DOHH2 (cell line): ENCODE data around the gene KIF21A.

Experiments used
- H3F3A ChIP-seq: fragments of 200-600 bp; sonication (generic), shearing (Covaris generic); 2 replicates; pipeline ENCODE4 v1.6.0; 2016; ENCODE audit warnings: antibody characterized with exemption, mild to moderate bottlenecking; ENCODE audit not compliant: control insufficient read depth, insufficient read depth
- H3K27ac ChIP-seq: fragments of 200-600 bp; sonication (generic); 2 replicates; pipeline ENCODE4 v1.5.1; 2014; ENCODE audit warnings: low read depth, mild to moderate bottlenecking, low read length, moderate library complexity
- H3K27me3 ChIP-seq: fragments of 200-600 bp; sonication (generic); 2 replicates; pipeline ENCODE4 v1.6.1; 2014; ENCODE audit warnings: mild to moderate bottlenecking, low read length, mixed read lengths; ENCODE audit not compliant: control insufficient read depth
- H3K36me3 ChIP-seq: fragments of 200-600 bp; sonication (generic); 2 replicates; pipeline ENCODE4 v1.6.1; 2014; ENCODE audit warnings: mild to moderate bottlenecking, low read length, moderate library complexity, mixed read lengths; ENCODE audit not compliant: control insufficient read depth
- H3K4me1 ChIP-seq: fragments of 200-600 bp; sonication (generic); 2 replicates; pipeline ENCODE4 v1.6.1; 2014; ENCODE audit warnings: mild to moderate bottlenecking, low read length, mixed read lengths; ENCODE audit not compliant: control insufficient read depth
- H3K4me2 ChIP-seq: fragments of 200-600 bp; sonication (generic); 2 replicates; pipeline ENCODE4 v1.6.0; 2014; ENCODE audit warnings: mild to moderate bottlenecking, low read length, moderate library complexity
- H3K4me3 ChIP-seq: fragments of 200-600 bp; sonication (generic); 2 replicates; pipeline ENCODE4 v1.5.1; 2014; ENCODE audit warnings: mild to moderate bottlenecking, low read length, mixed read lengths
- H3K79me2 ChIP-seq: fragments of 200-600 bp; sonication (generic); 2 replicates; pipeline ENCODE4 v1.6.1; 2014; ENCODE audit warnings: mild to moderate bottlenecking, low read length, mixed read lengths; ENCODE audit not compliant: control insufficient read depth
- H3K9me2 ChIP-seq: fragments of 200-600 bp; sonication (generic); replicated peaks from 2 replicates; pipeline ENCODE4 v1.6.1; 2014; ENCODE audit warnings: mild to moderate bottlenecking, low read length, mixed read lengths; ENCODE audit not compliant: control insufficient read depth
- H3K9me3 ChIP-seq: fragments of 200-600 bp; sonication (generic); 2 replicates; pipeline ENCODE4 v1.6.1; 2014; ENCODE audit warnings: antibody characterized with exemption, low read length, mixed read lengths; ENCODE audit not compliant: control insufficient read depth, insufficient read depth
- H4K20me1 ChIP-seq: fragments of 200-600 bp; sonication (generic); 2 replicates; pipeline ENCODE4 v1.6.0; 2014; ENCODE audit warnings: low read depth, mild to moderate bottlenecking, antibody characterized with exemption, low read length, moderate library complexity; ENCODE audit not compliant: control insufficient read depth, insufficient read depth
- EZH2phosphoT487 ChIP-seq: fragments of 200-600 bp; sonication (generic); IDR thresholded peaks from 2 replicates; pipeline ENCODE4 v1.6.1; 2017; ENCODE audit warnings: borderline replicate concordance, mild to moderate bottlenecking, antibody characterized with exemption, low read length, moderate library complexity, mixed read lengths
- TF ChIP-seq, protein P1 (sequence below): fragments of 200-600 bp; sonication (generic); IDR thresholded peaks from one replicate; pipeline ENCODE4 v1.5.1; 2014; ENCODE audit warnings: antibody characterized with exemption, mild to moderate bottlenecking, low read depth, low read length; ENCODE audit not compliant: poor library complexity, severe bottlenecking

Gene KIF21A

DNA sequence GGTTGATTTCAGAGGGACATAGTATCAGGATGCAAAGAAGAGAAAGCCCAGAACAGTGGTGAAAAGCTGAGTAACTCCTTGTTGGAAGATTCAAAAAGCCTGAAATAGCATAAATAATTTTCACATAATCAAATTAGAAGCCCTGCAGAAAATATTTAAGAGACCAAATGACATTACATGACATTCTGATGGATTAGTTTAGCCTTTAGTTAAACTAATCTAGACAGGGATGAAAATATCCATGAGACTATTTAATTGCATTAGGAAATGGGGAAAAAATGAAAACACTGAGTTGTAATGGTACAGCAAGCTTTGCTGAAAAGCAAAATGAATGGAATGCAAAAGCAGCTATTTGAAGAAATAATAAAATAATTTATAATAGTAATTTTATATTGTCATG is 91.8 kb downstream of the KIF21A start:
- Histone ChIP-seq H3K9me2 (no peaks in the 10 kb centered on the region), H3K4me1 (no peaks in the 10 kb centered on the region), H3K27ac (no peak overlapping the region), H4K20me1 (no peaks in the 10 kb centered on the region), H3K9me3 (no peaks in the 10 kb centered on the region), H3K36me3 (no peaks in the 10 kb centered on the region), H3F3A (no peaks in the 10 kb centered on the region), H3K4me3 (no peak overlapping the region), H3K4me2 (no peak overlapping the region), H3K79me2 (no peaks in the 10 kb centered on the region), H3K27me3 (peaks cover 4% of the 10 kb centered on the region)
- TF ChIP-seq EZH2phosphoT487 = no peak
- TF ChIP-seq, protein P1, sequence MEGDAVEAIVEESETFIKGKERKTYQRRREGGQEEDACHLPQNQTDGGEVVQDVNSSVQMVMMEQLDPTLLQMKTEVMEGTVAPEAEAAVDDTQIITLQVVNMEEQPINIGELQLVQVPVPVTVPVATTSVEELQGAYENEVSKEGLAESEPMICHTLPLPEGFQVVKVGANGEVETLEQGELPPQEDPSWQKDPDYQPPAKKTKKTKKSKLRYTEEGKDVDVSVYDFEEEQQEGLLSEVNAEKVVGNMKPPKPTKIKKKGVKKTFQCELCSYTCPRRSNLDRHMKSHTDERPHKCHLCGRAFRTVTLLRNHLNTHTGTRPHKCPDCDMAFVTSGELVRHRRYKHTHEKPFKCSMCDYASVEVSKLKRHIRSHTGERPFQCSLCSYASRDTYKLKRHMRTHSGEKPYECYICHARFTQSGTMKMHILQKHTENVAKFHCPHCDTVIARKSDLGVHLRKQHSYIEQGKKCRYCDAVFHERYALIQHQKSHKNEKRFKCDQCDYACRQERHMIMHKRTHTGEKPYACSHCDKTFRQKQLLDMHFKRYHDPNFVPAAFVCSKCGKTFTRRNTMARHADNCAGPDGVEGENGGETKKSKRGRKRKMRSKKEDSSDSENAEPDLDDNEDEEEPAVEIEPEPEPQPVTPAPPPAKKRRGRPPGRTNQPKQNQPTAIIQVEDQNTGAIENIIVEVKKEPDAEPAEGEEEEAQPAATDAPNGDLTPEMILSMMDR = no peak

DNA sequence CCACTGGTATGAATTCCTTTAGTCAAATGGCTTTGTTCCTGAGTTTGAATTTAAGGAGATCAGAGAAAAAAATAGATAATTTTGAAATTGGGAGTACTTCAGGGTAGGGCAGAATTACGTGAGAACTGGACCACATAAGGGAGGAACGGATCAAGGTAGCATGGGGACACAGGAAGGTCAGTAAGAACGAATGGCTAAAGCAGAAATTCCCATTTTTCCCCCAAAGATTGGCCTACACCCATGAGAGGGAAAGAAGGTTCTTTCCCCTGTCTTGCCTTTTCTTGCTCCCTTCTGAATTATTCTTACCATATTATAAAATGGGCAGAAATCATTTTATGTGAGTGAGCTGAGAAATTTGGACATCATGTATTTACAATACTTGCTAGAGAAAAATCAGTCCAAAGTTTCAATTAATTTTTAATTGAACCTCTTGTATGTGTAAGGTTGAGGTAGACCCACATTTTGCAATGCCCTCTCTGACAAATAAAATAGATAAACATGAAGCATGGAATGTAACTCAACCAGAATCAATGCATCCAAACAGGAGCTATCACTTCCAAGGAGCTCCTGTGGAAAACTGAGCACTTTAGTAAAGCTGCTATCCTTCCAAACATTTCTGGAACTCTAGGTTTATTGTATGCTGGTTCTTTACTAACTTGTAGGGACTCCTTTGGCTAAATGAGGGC is 93.8 kb downstream of the KIF21A start:
- TF ChIP-seq EZH2phosphoT487 = no peak
- TF ChIP-seq, protein P1 = no peak
- H3K36me3 ChIP-seq = no peaks in the 10 kb centered on the region
- H3K9me2 ChIP-seq = no peaks in the 10 kb centered on the region
- no peaks in the 10 kb centered on the region for H3K27me3 ChIP-seq
- H3K79me2 ChIP-seq = no peaks in the 10 kb centered on the region
- no peaks in the 10 kb centered on the region for H4K20me1 ChIP-seq
- H3F3A ChIP-seq = no peaks in the 10 kb centered on the region
- no peak overlapping the region for H3K27ac ChIP-seq
- no peaks in the 10 kb centered on the region for H3K4me1 ChIP-seq
- no peak overlapping the region for H3K4me3 ChIP-seq
- no peaks in the 10 kb centered on the region for H3K9me3 ChIP-seq
- no peak overlapping the region for H3K4me2 ChIP-seq

- no peak overlapping the region for H3K27ac ChIP-seq
- TF ChIP-seq EZH2phosphoT487 = no peak
- TF ChIP-seq, protein P1 = no peak
- H3K4me1 ChIP-seq = no peaks in the 10 kb centered on the region
- no peaks in the 10 kb centered on the region for H3K9me2 ChIP-seq
- no peaks in the 10 kb centered on the region for H3K9me3 ChIP-seq
- no peaks in the 10 kb centered on the region for H3K79me2 ChIP-seq
- no peaks in the 10 kb centered on the region for H4K20me1 ChIP-seq
- no peaks in the 10 kb centered on the region for H3K36me3 ChIP-seq
- no peaks in the 10 kb centered on the region for H3F3A ChIP-seq
- H3K4me2 ChIP-seq = no peak overlapping the region
- no peaks in the 10 kb centered on the region for H3K27me3 ChIP-seq
- no peak overlapping the region for H3K4me3 ChIP-seq
These were observed 94.4 kb downstream of the KIF21A start for GRCh38 chr12:39348523-39348922.
